ENCODE measurements around the gene GULP1.

GULP1 gene

GRCh38 chr2:188365058-188365641, 73.5 kb downstream of the GULP1 start:
- no peak overlapping the region for H3K9ac ChIP-seq (ENCODE audit: low read depth in 1 of 2, low read length in 2 of 2)
- no peaks in the 10 kb centered on the region for H3K4me1 ChIP-seq (ENCODE audit: control insufficient read depth in 2 of 2, insufficient read depth in 2 of 2, low read length in 2 of 2)
- H3K4me3 ChIP-seq (ENCODE audit: low read length in 2 of 2), result no peak overlapping the region
- no peaks in the 10 kb centered on the region for H3K9me3 ChIP-seq (ENCODE audit: control insufficient read depth in 2 of 2, low read length in 2 of 2)
- H3K27ac ChIP-seq (ENCODE audit: low read depth in 2 of 2, low read length in 2 of 2), result no peak overlapping the region
- H3K36me3 ChIP-seq (ENCODE audit: control insufficient read depth in 2 of 2, insufficient read depth in 2 of 2, low read length in 2 of 2), result no peaks in the 10 kb centered on the region
- H3K27me3 ChIP-seq (ENCODE audit: control insufficient read depth in 2 of 2, insufficient read depth in 2 of 2, low read length in 2 of 2), result no peaks in the 10 kb centered on the region

- H3K9ac ChIP-seq (ENCODE audit: low read depth in 1 of 2, low read length in 2 of 2), result no peak overlapping the region
- H3K9me3 ChIP-seq (ENCODE audit: control insufficient read depth in 2 of 2, low read length in 2 of 2), result no peaks in the 10 kb centered on the region
- no peaks in the 10 kb centered on the region for H3K4me1 ChIP-seq (ENCODE audit: control insufficient read depth in 2 of 2, insufficient read depth in 2 of 2, low read length in 2 of 2)
- no peaks in the 10 kb centered on the region for H3K36me3 ChIP-seq (ENCODE audit: control insufficient read depth in 2 of 2, insufficient read depth in 2 of 2, low read length in 2 of 2)
- H3K27me3 ChIP-seq (ENCODE audit: control insufficient read depth in 2 of 2, insufficient read depth in 2 of 2, low read length in 2 of 2), result no peaks in the 10 kb centered on the region
- no peak overlapping the region for H3K27ac ChIP-seq (ENCODE audit: low read depth in 2 of 2, low read length in 2 of 2)
- no peak overlapping the region for H3K4me3 ChIP-seq (ENCODE audit: low read length in 2 of 2)
These were observed 75.5 kb downstream of the GULP1 start for GRCh38 chr2:188367164-188367563.

DNA sequence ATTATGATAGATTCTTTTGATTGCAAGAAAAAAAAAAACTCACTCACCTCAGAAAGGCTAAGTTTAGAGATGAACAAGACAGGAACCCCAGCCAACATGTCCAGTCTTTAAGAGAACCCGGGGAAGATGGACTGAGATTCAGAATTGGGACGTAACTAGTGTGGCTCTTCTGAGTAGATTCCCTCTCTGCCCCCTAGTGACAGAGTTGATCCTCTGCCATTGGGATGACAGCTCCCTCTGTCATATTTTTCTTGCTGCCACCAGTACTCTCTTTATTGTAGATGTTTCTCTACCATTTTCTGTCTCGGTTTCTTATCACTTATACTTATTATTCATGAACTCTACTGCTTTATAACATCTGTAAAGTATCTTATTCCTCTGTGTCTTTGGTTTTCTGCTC, 77.7 kb downstream of the GULP1 start:
- Histone ChIP-seq H3K27me3 (ENCODE audit: control insufficient read depth in 2 of 2, insufficient read depth in 2 of 2, low read length in 2 of 2) (no peaks in the 10 kb centered on the region), H3K4me1 (ENCODE audit: control insufficient read depth in 2 of 2, insufficient read depth in 2 of 2, low read length in 2 of 2) (no peaks in the 10 kb centered on the region), H3K36me3 (ENCODE audit: control insufficient read depth in 2 of 2, insufficient read depth in 2 of 2, low read length in 2 of 2) (no peaks in the 10 kb centered on the region), H3K27ac (ENCODE audit: low read depth in 2 of 2, low read length in 2 of 2) (no peak overlapping the region), H3K4me3 (ENCODE audit: low read length in 2 of 2) (no peak overlapping the region), H3K9ac (ENCODE audit: low read depth in 1 of 2, low read length in 2 of 2) (no peak overlapping the region), H3K9me3 (ENCODE audit: control insufficient read depth in 2 of 2, low read length in 2 of 2) (no peaks in the 10 kb centered on the region)

DNA sequence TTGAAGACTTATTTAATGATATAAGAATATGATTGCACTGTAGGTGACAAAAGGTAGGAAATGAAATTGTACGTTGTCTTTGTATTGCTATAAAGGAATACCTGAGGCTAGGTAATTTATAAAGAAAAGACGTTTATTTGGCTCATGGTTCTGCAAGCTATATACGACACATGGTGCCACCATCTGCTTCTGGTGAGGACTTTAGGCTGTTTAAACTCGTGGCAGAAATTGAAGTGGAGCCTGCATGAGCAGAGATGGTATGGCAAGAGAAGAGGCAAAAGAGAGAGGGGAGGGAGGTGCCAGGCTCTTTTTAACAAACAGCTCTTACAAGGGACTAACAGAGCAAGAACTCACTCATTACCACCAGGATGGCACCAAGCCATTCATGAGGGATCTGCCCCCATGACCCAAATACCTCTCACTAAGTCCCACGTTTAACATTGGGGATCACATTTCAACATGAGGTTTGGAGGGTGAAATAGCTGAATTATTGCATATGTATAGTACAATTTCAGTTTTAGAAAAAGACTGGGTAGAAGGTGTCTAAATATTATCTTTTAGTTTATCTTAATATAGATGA, 86.8 kb downstream of the GULP1 start:
- Histone ChIP-seq H3K4me3 (ENCODE audit: low read length in 2 of 2) (no peak overlapping the region), H3K9ac (ENCODE audit: low read depth in 1 of 2, low read length in 2 of 2) (no peak overlapping the region), H3K36me3 (ENCODE audit: control insufficient read depth in 2 of 2, insufficient read depth in 2 of 2, low read length in 2 of 2) (no peaks in the 10 kb centered on the region), H3K4me1 (ENCODE audit: control insufficient read depth in 2 of 2, insufficient read depth in 2 of 2, low read length in 2 of 2) (no peaks in the 10 kb centered on the region), H3K9me3 (ENCODE audit: control insufficient read depth in 2 of 2, low read length in 2 of 2) (no peaks in the 10 kb centered on the region), H3K27me3 (ENCODE audit: control insufficient read depth in 2 of 2, insufficient read depth in 2 of 2, low read length in 2 of 2) (no peaks in the 10 kb centered on the region), H3K27ac (ENCODE audit: low read depth in 2 of 2, low read length in 2 of 2) (no peak overlapping the region)

DNA sequence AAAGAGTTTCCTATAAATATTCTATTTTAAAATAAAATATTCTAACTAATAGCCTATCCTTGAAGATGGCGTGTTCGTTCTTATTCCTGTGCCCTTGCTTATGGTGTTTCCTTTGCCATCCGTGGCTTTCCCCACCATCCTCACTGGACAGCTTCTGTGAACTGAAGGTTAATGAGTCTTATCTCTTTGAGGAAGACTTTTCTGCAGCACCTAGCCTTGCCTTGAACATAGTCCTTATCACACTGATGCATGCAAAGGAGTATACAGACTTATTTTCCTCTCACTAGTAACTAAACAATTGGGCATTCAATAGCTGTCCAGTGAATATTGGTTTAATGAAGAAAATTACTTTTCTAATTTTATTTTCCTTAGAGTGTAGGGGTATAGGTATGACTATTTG, 88.1 kb downstream of the GULP1 start:
- Histone ChIP-seq H3K4me1 (ENCODE audit: control insufficient read depth in 2 of 2, insufficient read depth in 2 of 2, low read length in 2 of 2) (no peaks in the 10 kb centered on the region), H3K27me3 (ENCODE audit: control insufficient read depth in 2 of 2, insufficient read depth in 2 of 2, low read length in 2 of 2) (no peaks in the 10 kb centered on the region), H3K27ac (ENCODE audit: low read depth in 2 of 2, low read length in 2 of 2) (no peak overlapping the region), H3K9ac (ENCODE audit: low read depth in 1 of 2, low read length in 2 of 2) (no peak overlapping the region), H3K4me3 (ENCODE audit: low read length in 2 of 2) (no peak overlapping the region), H3K9me3 (ENCODE audit: control insufficient read depth in 2 of 2, low read length in 2 of 2) (no peaks in the 10 kb centered on the region), H3K36me3 (ENCODE audit: control insufficient read depth in 2 of 2, insufficient read depth in 2 of 2, low read length in 2 of 2) (no peaks in the 10 kb centered on the region)

GRCh38 chr2:188380280-188380679, 88.6 kb downstream of the GULP1 start:
- no peak overlapping the region for H3K27ac ChIP-seq (ENCODE audit: low read depth in 2 of 2, low read length in 2 of 2)
- H3K4me3 ChIP-seq (ENCODE audit: low read length in 2 of 2), result no peak overlapping the region
- H3K27me3 ChIP-seq (ENCODE audit: control insufficient read depth in 2 of 2, insufficient read depth in 2 of 2, low read length in 2 of 2), result no peaks in the 10 kb centered on the region
- no peaks in the 10 kb centered on the region for H3K36me3 ChIP-seq (ENCODE audit: control insufficient read depth in 2 of 2, insufficient read depth in 2 of 2, low read length in 2 of 2)
- H3K9me3 ChIP-seq (ENCODE audit: control insufficient read depth in 2 of 2, low read length in 2 of 2), result no peaks in the 10 kb centered on the region
- H3K9ac ChIP-seq (ENCODE audit: low read depth in 1 of 2, low read length in 2 of 2), result no peak overlapping the region
- no peaks in the 10 kb centered on the region for H3K4me1 ChIP-seq (ENCODE audit: control insufficient read depth in 2 of 2, insufficient read depth in 2 of 2, low read length in 2 of 2)

DNA sequence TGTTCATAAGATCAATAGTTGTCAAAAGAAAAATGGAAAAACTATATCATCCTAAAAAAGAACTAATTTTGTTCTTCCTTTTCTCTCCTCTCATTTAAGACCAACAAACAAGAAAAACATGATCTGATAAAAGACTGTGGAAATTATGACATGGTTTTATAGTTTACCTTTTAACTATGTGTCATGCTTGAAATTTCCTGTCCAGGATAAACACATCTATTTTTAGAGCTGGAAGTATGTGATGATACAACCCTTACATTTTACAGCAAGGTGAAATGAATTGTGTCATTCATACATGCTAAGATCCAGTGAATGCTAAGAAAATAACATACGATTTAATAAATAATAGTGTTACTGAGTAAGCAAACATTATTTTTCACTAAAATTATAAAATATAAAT, 89.9 kb downstream of the GULP1 start:
- no peak overlapping the region for H3K27ac ChIP-seq (ENCODE audit: low read depth in 2 of 2, low read length in 2 of 2)
- H3K4me1 ChIP-seq (ENCODE audit: control insufficient read depth in 2 of 2, insufficient read depth in 2 of 2, low read length in 2 of 2), result no peaks in the 10 kb centered on the region
- no peaks in the 10 kb centered on the region for H3K27me3 ChIP-seq (ENCODE audit: control insufficient read depth in 2 of 2, insufficient read depth in 2 of 2, low read length in 2 of 2)
- H3K9me3 ChIP-seq (ENCODE audit: control insufficient read depth in 2 of 2, low read length in 2 of 2), result no peaks in the 10 kb centered on the region
- H3K36me3 ChIP-seq (ENCODE audit: control insufficient read depth in 2 of 2, insufficient read depth in 2 of 2, low read length in 2 of 2), result no peaks in the 10 kb centered on the region
- no peak overlapping the region for H3K9ac ChIP-seq (ENCODE audit: low read depth in 1 of 2, low read length in 2 of 2)
- no peak overlapping the region for H3K4me3 ChIP-seq (ENCODE audit: low read length in 2 of 2)

DNA sequence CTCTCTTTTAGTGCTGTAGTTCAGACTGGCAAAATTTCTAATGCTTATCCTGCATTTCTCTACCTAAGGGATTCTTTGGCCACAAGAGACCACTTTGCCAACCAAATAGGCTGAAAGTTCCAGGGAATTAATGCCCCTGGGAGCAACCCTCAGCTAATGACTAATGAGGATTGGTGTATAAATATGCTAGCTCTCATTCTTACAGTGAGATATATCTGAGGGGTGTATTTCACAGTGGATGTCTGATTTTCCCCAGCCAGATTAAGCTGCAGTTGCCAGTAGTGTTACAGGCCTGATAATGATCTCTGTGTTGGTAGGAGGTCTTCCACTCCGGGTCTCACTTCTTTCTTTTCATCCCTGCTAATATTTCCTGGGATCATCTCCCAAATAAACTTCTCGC, 90.4 kb downstream of the GULP1 start:
- Histone ChIP-seq H3K36me3 (ENCODE audit: control insufficient read depth in 2 of 2, insufficient read depth in 2 of 2, low read length in 2 of 2) (no peaks in the 10 kb centered on the region), H3K27me3 (ENCODE audit: control insufficient read depth in 2 of 2, insufficient read depth in 2 of 2, low read length in 2 of 2) (no peaks in the 10 kb centered on the region), H3K27ac (ENCODE audit: low read depth in 2 of 2, low read length in 2 of 2) (no peak overlapping the region), H3K9me3 (ENCODE audit: control insufficient read depth in 2 of 2, low read length in 2 of 2) (no peaks in the 10 kb centered on the region), H3K4me3 (ENCODE audit: low read length in 2 of 2) (no peak overlapping the region), H3K9ac (ENCODE audit: low read depth in 1 of 2, low read length in 2 of 2) (no peak overlapping the region), H3K4me1 (ENCODE audit: control insufficient read depth in 2 of 2, insufficient read depth in 2 of 2, low read length in 2 of 2) (no peaks in the 10 kb centered on the region)

GRCh38 chr2:188383158-188383557, 91.5 kb downstream of the GULP1 start:
- no peaks in the 10 kb centered on the region for H3K36me3 ChIP-seq (ENCODE audit: control insufficient read depth in 2 of 2, insufficient read depth in 2 of 2, low read length in 2 of 2)
- H3K4me3 ChIP-seq (ENCODE audit: low read length in 2 of 2), result peak overlapping the region in 1 of 2 donors; percentile 16
- no peak overlapping the region for H3K27ac ChIP-seq (ENCODE audit: low read depth in 2 of 2, low read length in 2 of 2)
- no peak overlapping the region for H3K9ac ChIP-seq (ENCODE audit: low read depth in 1 of 2, low read length in 2 of 2)
- no peaks in the 10 kb centered on the region for H3K9me3 ChIP-seq (ENCODE audit: control insufficient read depth in 2 of 2, low read length in 2 of 2)
- H3K4me1 ChIP-seq (ENCODE audit: control insufficient read depth in 2 of 2, insufficient read depth in 2 of 2, low read length in 2 of 2), result no peaks in the 10 kb centered on the region
- no peaks in the 10 kb centered on the region for H3K27me3 ChIP-seq (ENCODE audit: control insufficient read depth in 2 of 2, insufficient read depth in 2 of 2, low read length in 2 of 2)

DNA sequence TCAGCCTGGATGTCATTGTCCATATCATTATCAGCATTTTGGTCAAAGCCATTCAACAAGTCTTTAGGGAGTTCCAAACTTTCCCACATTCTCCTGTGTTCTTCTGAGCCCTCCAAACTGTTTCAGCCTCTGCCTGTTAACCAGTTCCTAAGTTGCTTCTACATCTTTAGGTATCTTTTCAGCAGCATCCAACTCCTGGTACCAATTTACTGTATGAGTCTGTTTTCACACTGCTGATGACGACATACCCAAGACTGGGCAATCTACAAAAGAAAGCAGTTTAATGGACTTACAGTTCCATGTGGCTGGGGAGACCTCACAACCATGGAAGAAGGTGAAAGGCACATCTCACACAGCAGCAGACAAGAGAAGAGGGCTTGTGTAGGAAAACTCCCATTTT, 94.2 kb downstream of the GULP1 start:
- Histone ChIP-seq H3K9me3 (ENCODE audit: control insufficient read depth in 2 of 2, low read length in 2 of 2) (no peaks in the 10 kb centered on the region), H3K9ac (ENCODE audit: low read depth in 1 of 2, low read length in 2 of 2) (no peak overlapping the region), H3K27me3 (ENCODE audit: control insufficient read depth in 2 of 2, insufficient read depth in 2 of 2, low read length in 2 of 2) (no peaks in the 10 kb centered on the region), H3K36me3 (ENCODE audit: control insufficient read depth in 2 of 2, insufficient read depth in 2 of 2, low read length in 2 of 2) (no peaks in the 10 kb centered on the region), H3K27ac (ENCODE audit: low read depth in 2 of 2, low read length in 2 of 2) (no peak overlapping the region), H3K4me1 (ENCODE audit: control insufficient read depth in 2 of 2, insufficient read depth in 2 of 2, low read length in 2 of 2) (no peaks in the 10 kb centered on the region), H3K4me3 (ENCODE audit: low read length in 2 of 2) (no peak overlapping the region)

DNA sequence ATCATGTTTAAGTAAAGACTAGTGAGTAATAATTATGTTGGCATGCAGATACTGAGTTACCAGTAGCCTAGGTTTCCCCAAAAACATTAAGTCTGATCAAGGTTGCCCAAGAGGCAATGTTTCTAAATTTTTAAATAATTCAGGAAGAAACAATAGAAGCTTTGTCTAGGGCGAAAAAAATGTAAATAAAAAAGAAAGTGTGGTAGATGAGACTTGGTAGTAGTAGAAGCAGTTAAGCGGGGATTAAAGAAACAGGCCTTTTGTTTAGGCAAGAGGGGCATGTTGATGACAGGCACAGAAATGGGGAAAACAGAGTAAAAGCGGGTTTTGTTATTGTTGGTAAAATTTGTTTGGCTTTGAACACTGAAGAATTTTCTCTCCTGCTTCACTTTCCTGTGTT, 97.2 kb downstream of the GULP1 start:
- H3K4me1 ChIP-seq (ENCODE audit: control insufficient read depth in 2 of 2, insufficient read depth in 2 of 2, low read length in 2 of 2), result no peaks in the 10 kb centered on the region
- H3K27ac ChIP-seq (ENCODE audit: low read depth in 2 of 2, low read length in 2 of 2), result no peak overlapping the region
- no peaks in the 10 kb centered on the region for H3K36me3 ChIP-seq (ENCODE audit: control insufficient read depth in 2 of 2, insufficient read depth in 2 of 2, low read length in 2 of 2)
- H3K9me3 ChIP-seq (ENCODE audit: control insufficient read depth in 2 of 2, low read length in 2 of 2), result no peaks in the 10 kb centered on the region
- no peak overlapping the region for H3K9ac ChIP-seq (ENCODE audit: low read depth in 1 of 2, low read length in 2 of 2)
- no peaks in the 10 kb centered on the region for H3K27me3 ChIP-seq (ENCODE audit: control insufficient read depth in 2 of 2, insufficient read depth in 2 of 2, low read length in 2 of 2)
- no peak overlapping the region for H3K4me3 ChIP-seq (ENCODE audit: low read length in 2 of 2)
